Thyroid gland (tissue), 4 donors: ENCODE measurements around the gene KYAT1.

Source experiments
- POLR2A ChIP-seq, 2 donors: fragments of 450-650 bp; IDR thresholded peaks; one replicate each; pipeline ENCODE4 v1.6.1; 2017; ENCODE audit warnings: antibody characterized with exemption in 2 of 2, mild to moderate bottlenecking in 2 of 2, moderate library complexity in 1 of 2
- TF ChIP-seq, protein P1 (sequence below), 6 experiments: fragments of 200-600 bp in 3 of 6; fragments of 450-650 bp in 3 of 6; sonication (generic) in 3 of 6; IDR thresholded peaks; one replicate each; pipeline ENCODE4 v1.5.1; 2016 to 2019; ENCODE audit warnings: antibody characterized with exemption in 6 of 6, mild to moderate bottlenecking in 2 of 6, inconsistent platforms in 1 of 6, moderate library complexity in 1 of 6

DNA sequence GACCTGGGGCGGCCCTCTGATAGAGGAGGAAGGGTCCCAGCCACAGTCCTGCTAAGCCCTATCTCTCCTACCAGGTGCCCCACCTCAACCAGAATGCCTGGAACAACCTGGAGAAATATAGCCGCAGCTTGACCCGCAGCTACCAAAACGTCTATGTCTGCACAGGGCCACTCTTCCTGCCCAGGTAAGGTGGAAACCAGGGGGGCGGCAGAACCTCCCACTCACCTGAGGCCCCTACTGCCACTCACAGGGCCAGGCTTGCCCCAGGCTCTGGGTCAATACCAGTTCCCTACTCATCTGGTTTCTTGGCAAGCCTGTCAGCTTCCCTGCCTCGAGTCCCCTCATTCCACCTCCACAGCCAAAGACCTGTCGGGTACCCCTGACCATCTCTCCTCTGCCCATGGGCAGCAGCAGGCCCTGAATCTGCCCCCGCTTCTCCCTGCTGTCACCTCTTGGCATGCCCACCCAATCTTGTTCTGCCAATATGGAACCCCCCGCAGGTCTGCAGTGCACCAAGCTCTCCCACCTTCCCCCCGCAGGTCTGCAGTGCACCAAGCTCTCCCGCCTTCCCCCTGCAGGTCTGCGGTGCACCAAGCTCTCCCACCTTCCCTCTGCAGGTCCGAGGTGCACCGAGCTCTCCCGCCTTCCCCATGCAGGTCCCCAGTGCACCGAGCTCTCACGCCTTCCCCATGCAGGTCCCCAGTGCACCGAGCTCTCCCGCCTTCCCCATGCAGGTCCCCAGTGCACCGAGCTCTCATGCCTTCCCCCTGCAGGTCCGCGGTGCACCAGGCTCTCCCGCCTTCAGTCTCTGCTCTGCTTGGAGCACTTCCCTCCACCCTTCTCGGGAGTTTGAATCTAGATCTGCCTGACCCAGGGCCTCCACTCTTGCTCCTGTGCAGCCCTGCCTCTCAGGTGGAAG lies 60.8 kb downstream of the KYAT1 start:
- TF ChIP-seq, protein P1, sequence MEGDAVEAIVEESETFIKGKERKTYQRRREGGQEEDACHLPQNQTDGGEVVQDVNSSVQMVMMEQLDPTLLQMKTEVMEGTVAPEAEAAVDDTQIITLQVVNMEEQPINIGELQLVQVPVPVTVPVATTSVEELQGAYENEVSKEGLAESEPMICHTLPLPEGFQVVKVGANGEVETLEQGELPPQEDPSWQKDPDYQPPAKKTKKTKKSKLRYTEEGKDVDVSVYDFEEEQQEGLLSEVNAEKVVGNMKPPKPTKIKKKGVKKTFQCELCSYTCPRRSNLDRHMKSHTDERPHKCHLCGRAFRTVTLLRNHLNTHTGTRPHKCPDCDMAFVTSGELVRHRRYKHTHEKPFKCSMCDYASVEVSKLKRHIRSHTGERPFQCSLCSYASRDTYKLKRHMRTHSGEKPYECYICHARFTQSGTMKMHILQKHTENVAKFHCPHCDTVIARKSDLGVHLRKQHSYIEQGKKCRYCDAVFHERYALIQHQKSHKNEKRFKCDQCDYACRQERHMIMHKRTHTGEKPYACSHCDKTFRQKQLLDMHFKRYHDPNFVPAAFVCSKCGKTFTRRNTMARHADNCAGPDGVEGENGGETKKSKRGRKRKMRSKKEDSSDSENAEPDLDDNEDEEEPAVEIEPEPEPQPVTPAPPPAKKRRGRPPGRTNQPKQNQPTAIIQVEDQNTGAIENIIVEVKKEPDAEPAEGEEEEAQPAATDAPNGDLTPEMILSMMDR (IDR thresholded peaks at IDR 0.05): no peak
- TF ChIP-seq POLR2A (IDR thresholded peaks at IDR 0.05): no peak
